ENCODE results near the gene HOXA1.

HOXA1 gene

GRCh38 chr7:27104341-27105058 lies 8.7 kb upstream of the HOXA1 start:
- DNase-seq = no peak

GRCh38 chr7:27103489-27104226 lies 7.9 kb upstream of the HOXA1 start:
- no peak for DNase-seq

DNA sequence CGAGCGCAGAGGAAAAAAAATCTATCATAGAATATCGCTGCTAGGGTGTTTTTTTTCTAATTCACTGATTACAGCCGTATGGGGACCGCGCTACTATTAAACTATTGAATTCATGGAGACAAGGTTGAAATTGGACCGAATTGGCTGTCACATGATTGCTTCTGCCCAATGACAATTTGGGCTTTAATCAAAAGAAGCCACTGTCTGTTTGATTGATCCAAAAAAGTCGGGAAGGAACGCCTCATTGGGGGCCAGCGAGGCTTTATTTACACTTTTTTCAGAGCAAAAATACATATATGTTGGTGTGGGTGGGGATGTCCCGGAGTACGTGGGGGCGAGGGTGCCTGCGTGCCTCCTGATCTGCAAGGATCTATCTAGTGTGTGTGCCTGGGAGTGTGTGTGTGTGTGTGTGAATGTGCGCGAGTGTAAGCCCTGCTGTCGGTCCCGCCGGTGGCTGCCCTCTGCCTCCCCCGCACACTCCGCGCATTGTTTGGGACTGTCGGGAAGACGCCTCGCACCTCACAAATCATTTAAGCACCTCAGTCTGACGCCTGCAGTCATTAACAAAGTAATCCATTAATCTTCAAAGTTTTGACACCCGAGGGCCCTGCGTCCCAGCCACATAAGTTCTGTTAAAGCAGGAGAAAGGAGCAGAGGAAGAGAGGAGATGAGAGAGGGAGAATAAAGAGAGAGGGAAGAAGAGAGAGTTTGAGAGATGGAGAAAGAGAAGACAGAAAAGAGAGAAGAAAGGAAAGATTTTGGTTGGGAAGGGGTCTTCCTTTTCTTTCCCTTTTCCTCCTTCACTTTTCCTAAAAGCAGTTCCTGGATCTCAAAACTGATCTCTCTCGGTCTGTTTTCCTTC lies 7.0 kb upstream of the HOXA1 start, which contains the start of gene HOXA2:
Gene HOXA2, minus strand, starts transcription at position 103 of the 862 bp plus-strand sequence. CDS start 183 bp downstream, outside the sequence.
- DNase-seq = no peak

GRCh38 chr7:27101957-27102580 lies 6.3 kb upstream of the HOXA1 start:
- no peak for DNase-seq

- DNase-seq = no peak
Measured at GRCh38 chr7:27101171-27101956, 5.6 kb upstream of the HOXA1 start.

DNA sequence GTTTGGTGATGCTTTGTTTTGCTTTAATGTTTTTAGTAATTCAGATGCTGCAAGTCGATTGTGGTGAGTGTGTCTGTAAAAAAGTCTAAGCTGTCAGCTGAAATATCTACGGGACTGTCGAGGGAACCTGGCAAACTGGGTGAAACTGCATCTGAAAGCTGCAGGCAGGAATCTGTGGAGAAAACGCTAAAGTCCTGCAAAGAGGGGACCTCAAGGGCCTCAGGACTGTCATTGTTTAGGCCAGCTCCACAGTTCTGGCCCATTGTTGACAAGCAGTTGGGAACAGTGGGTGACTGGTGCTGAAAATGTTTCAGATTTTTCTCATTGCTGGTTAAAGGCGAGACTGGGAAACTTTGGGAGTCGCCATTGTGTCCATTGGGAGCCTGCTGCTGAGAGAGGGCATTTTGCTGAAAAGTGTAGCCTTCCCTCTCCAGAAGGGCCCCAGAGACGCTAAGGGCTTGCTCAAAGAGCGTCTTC lies 4.9 kb upstream of the HOXA1 start:
- DNase-seq = no peak

DNA sequence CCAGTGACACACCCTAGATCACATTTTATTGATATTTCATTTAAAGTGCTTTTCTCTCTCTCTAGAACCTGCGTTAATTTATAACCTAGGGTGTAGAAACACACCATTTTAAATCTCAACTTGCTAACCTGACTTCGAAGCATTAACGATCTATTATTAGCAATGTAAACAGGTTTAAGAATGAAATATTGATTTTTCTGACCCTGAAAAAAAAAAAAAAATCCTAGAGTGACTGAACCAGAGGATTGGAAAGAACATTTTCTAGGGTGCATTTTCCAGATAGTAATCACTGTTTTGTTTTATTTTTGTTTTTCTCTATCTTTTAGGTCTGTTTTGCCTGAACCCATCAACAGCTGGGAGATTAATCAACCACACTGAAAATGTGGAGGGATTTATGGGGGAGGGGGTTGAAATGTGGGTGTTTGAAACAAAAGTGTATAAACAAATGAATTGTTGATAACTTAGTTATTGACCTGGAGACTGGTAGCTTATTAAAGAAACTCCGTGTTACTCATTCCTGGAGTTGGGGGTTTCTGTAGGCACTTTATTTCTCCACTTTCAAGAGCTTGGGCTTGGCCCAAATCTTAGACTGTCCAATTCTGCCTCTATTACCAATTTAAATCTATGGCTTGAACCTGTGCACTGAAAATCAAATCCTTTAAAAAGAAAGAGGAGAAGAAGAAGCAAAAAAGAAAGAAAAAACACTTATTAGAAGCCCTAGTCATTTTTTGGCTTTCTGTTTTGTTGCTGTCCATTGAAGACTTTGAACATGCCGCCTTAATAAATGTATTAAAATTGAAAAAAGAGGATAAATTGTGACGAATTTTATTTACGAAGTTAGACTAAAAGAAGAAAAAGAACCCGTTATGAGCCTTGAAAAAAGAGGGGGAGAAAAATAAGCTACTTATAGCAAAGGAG lies 3.9 kb upstream of the HOXA1 start:
- no peak for DNase-seq

- DNase-seq = no peak
Measured at GRCh38 chr7:27098578-27099451, 3.0 kb upstream of the HOXA1 start.

GRCh38 chr7:27097686-27098577 lies 2.1 kb upstream of the HOXA1 start:
- DNase-seq = no peak

DNA sequence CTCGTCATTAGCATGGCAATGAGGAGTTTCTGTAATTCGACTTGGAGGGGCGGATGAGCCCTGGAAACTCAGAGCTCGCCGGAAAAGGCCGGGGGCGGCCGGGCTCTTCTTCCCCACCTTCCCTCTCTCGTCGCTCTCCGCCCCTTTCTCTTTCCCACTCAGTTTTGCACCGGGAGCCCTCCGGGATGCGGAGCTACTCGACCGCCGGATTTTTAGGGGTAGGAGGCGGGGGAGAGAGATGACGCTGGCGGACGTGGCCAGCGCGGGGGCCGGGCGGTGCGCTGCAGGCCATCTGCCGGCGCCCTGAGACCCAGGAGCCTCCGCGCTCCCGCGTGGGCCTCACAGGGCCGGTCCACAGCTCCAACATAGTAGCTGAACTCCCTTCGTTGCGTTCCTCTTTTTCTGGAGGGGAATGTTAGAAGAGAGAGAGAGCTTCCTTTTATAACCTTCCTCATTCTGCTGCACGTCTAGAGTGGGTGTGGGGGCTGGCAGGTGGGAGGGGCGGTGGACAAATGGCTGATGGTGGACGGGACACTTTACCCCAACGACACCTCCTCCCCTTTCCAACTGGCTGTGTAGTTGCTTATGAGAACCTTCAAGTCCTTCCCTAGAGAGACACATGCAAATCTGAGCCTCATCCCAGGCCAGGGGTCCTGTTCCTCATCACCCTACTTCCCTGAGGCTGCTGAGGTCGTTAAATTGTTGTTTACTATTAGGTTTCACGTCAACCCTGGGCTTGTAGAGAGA lies 1.1 kb upstream of the HOXA1 start:
- no peak for DNase-seq

DNA sequence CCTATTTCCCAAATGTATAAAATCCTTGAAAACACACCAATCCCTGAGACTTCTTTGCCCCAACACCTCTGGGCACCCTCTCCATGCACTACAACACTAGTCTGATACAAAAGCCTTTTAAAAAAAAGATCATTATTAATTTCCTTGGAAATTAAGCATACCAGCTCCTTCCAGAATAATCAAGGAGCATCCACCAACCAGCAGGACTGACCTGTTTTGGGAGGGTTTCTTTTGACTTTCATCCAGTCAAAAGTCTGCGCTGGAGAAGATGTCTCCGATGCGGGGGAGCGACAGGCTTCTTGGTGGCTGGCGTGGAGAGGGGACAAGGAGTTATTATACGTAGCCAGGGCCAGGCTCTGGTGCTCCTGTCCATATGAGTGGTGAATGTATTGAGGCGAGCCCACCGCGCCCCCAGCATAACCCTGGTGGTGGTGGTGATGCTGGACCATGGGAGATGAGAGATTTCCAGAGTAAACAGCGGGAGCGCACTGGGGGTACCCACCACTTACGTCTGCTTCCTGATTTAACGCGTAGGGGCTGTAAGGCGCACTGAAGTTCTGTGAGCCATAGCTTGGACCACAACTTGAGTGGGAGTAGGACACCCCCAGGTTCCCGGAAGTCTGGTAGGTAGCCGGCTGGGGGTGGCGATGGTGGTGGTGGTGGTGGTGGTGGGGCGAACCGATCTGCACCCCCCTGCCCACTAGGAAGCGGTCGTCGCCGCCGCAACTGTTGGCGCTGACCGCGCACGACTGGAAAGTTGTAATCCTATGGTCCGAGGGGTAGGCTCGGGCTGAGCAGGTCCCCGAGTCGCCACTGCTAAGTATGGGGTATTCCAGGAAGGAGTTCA lies 527 bp downstream of the HOXA1 start:
- no peak for DNase-seq

DNA sequence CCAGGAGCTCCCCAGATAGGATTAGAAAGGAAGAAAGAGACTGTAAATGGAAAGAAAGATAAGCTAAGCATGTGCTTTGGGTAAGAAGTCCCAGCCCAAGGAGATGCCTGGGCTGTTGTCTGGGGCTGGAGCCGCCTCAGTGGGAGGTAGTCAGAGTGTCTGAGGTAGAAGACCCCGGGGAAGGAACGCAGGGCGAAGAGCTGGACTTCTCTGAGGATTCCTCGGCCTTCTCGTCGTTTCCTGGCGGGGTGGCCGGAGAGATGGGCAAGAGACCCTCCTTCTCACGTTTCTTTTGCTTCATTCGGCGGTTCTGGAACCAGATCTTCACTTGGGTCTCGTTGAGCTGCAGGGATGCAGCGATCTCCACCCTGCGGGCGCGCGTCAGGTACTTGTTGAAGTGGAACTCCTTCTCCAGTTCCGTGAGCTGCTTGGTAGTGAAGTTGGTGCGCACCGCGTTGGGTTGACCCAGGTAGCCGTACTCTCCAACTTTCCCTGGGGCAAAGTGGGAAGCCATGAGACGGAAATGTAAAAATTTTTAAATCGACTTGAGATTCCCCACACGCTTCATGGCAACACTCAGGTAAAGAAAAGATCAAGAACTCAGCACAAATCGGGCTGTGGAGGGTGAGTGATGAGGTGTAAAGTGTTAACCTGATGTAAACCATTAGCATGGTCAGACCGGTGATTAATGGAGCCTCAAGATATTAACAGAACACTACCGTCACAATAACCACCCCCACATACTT lies 1.3 kb downstream of the HOXA1 start:
- no peak for DNase-seq

- DNase-seq = no peak
Measured at GRCh38 chr7:27093184-27093895, 2.5 kb downstream of the HOXA1 start.

DNA sequence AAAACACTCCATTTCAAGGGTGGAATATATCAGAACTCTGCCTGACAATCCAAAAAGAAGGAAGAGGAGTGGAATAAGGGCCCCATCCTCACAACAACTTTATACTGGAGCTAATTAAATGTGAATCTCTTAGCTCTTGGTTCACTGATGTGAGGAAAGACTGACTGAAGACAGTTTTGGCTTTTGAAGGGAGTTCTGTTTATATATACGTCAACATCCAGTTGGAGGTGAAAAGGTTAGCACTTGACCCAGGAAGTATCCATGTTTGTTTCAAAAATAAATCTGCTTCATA lies 3.0 kb downstream of the HOXA1 start:
- DNase-seq = no peak

- DNase-seq = no peak
Measured at GRCh38 chr7:27091941-27092818, 3.6 kb downstream of the HOXA1 start.
